K562 (cell line): ENCODE data around the gene SGPL1. TPM values are rescaled to one million over a fixed set of nuclear protein-coding genes. Genes with fewer than 3 reads are reported as not detected.

ENCODE experiments used
- ATAC-seq: fragments of 200-7000 bp; cut with Tn5 transposase; 3 replicates; pipeline ENCODE4 v1.9.1; 2020; ENCODE audit warnings: moderate library complexity
- BruUV-seq: library from RNA; stranded (reverse); fragments of 400-500 nt; replicated peaks from 2 replicates; lab custom pipeline; 2021; lab: Mats Ljungman, UMichigan
- CTCF ChIA-PET: fragments of 300-600 bp; formaldehyde crosslinking; extraction: SDS; loops from one replicate; lab custom pipeline; 2021; ENCODE audit warnings: low intra/inter-chr PET ratio; lab: Yijun Ruan, JAX
- POLR2A ChIA-PET: fragments of 300-600, 350-650 bp; sonication (Branson Sonifier 250); formaldehyde crosslinking; extraction: SDS; loops from one replicate; lab custom pipeline; 2021; ENCODE audit warnings: antibody characterized with exemption, inconsistent platforms; lab: Yijun Ruan, JAX
- DNase-seq, 4 experiments: peaks; one replicate each; pipeline versions ENCODE4 v3.0.0 to v3.0.0-alpha.2; 2011 to 2018; ENCODE audit warnings: low spot score in 3 of 4, mixed read lengths in 3 of 4; ENCODE audit errors: extremely low read depth in 1 of 4
- FAIRE-seq: peaks from 2 replicates; lab custom pipeline; 2011; peaks lifted over from hg19 to GRCh38; lab: Jason Lieb, UNC
- H2AFZ ChIP-seq: 2 replicates; pipeline ENCODE4 v1.6.0; 2011; ENCODE audit warnings: low read depth, low read length, control low read depth, inconsistent platforms
- H3K27ac ChIP-seq: fragments of 200-600 bp; 3 replicates; pipeline ENCODE4 v1.8.0; 2011; ENCODE audit warnings: low read depth, mild to moderate bottlenecking, control low read depth, inconsistent platforms, low read length, moderate library complexity, mixed read lengths; ENCODE audit errors: extremely low read depth
- H3K27me3 ChIP-seq, 2 experiments: fragments of 300-600 bp in 1 of 2; 2 replicates in 1 of 2; 3 replicates in 1 of 2; pipeline versions ENCODE4 v1.6.0 to v1.8.0; 2011; ENCODE audit warnings: inconsistent platforms in 2 of 2, low read length in 2 of 2, mild to moderate bottlenecking in 1 of 2, mixed read lengths in 1 of 2, moderate library complexity in 1 of 2; ENCODE audit not compliant: control insufficient read depth in 2 of 2, insufficient read depth in 2 of 2
- H3K36me3 ChIP-seq: fragments of 300-600 bp; 3 replicates; pipeline ENCODE4 v1.8.0; 2011; ENCODE audit warnings: mild to moderate bottlenecking, low read length, inconsistent platforms; ENCODE audit not compliant: control insufficient read depth, insufficient read depth
- H3K4me1 ChIP-seq, 2 experiments: fragments of 200-600 bp in 1 of 2; replicated peaks in 1 of 2; 2 replicates in 1 of 2; 3 replicates in 1 of 2; pipeline versions ENCODE4 v1.5.1 to v1.8.0; 2011; ENCODE audit warnings: inconsistent platforms in 2 of 2, low read length in 2 of 2, mild to moderate bottlenecking in 1 of 2, mixed read lengths in 1 of 2, moderate library complexity in 1 of 2; ENCODE audit not compliant: control insufficient read depth in 2 of 2, insufficient read depth in 2 of 2
- H3K4me2 ChIP-seq: 2 replicates; pipeline ENCODE4 v1.6.1; 2011; ENCODE audit warnings: low read length, control low read depth, inconsistent platforms, mixed read lengths; ENCODE audit not compliant: insufficient read depth
- H3K4me3 ChIP-seq: fragments of 200-600 bp; sonication (generic), shearing (Covaris generic); 2 replicates; pipeline ENCODE4 v1.5.1; 2016; ENCODE audit warnings: control low read depth, inconsistent platforms
- H3K79me2 ChIP-seq: fragments of 200-600 bp; 3 replicates; pipeline ENCODE4 v1.8.0; 2011; ENCODE audit warnings: low read length, inconsistent platforms; ENCODE audit not compliant: control insufficient read depth, insufficient read depth
- H3K9ac ChIP-seq, 2 experiments: 2 replicates each; pipeline versions ENCODE4 v1.6.0 to v1.6.1; 2011; ENCODE audit warnings: low read depth in 2 of 2, low read length in 2 of 2, control low read depth in 1 of 2, inconsistent platforms in 1 of 2, mild to moderate bottlenecking in 1 of 2, mixed read lengths in 1 of 2; ENCODE audit not compliant: insufficient read depth in 1 of 2
- H3K9me1 ChIP-seq: one replicate; pipeline ENCODE4 v1.6.0; 2011; ENCODE audit warnings: inconsistent platforms, mild to moderate bottlenecking, low read length, moderate library complexity; ENCODE audit not compliant: control insufficient read depth, insufficient read depth
- H3K9me3 ChIP-seq: replicated peaks from 2 replicates; pipeline ENCODE4 v1.5.1; 2011; ENCODE audit warnings: low read depth, low read length, inconsistent platforms; ENCODE audit not compliant: control insufficient read depth, insufficient read depth
- H4K20me1 ChIP-seq: replicated peaks from 2 replicates; pipeline ENCODE4 v1.6.1; 2011; ENCODE audit warnings: low read length, inconsistent platforms, mixed read lengths; ENCODE audit not compliant: control insufficient read depth, insufficient read depth
- BRF1 ChIP-seq: IDR thresholded peaks from 3 replicates; pipeline ENCODE4 v1.6.1; 2011; ENCODE audit warnings: borderline replicate concordance, mild to moderate bottlenecking; ENCODE audit not compliant: insufficient read length; ENCODE audit errors: extremely low read depth
- CBX2 ChIP-seq: fragments of 200-600 bp; sonication (generic); IDR thresholded peaks from one replicate; pipeline ENCODE4 v1.6.1; 2012; ENCODE audit warnings: mild to moderate bottlenecking, low read length, inconsistent platforms; ENCODE audit not compliant: insufficient read depth, poor library complexity, severe bottlenecking
- HNRNPH1 ChIP-seq: fragments of 200-400 bp; formaldehyde crosslinking; optimal IDR thresholded peaks from 2 replicates; pipeline ENCODE3; 2017; ENCODE audit warnings: low read depth, mild to moderate bottlenecking, low read length, moderate library complexity
- HSF4 ChIP-seq: fragments of 250-450 bp; sonication (Bioruptor Pico); IDR thresholded peaks from 2 replicates; pipeline ENCODE4 v2.1.2; 2022; ENCODE audit warnings: mild to moderate bottlenecking, moderate library complexity, borderline replicate concordance
- LCOR ChIP-seq: sonication (generic); formaldehyde crosslinking; IDR thresholded peaks from 2 replicates; pipeline ENCODE4 v1.8.0; 2022; ENCODE audit warnings: mild to moderate bottlenecking, missing genetic modification reagents
- MAFF ChIP-seq: IDR thresholded peaks from 2 replicates; pipeline ENCODE4 v1.6.1; 2012; ENCODE audit warnings: low read length, improper control_type of control experiment
- MYBL2 ChIP-seq, 2 experiments: fragments of 450-650 bp in 1 of 2; sonication (generic) in 1 of 2; formaldehyde crosslinking in 1 of 2; IDR thresholded peaks; 2 replicates each; pipeline versions ENCODE4 v1.6.1 to v1.8.1; 2017 to 2022; ENCODE audit warnings: borderline replicate concordance in 1 of 2, inconsistent platforms in 1 of 2, low read depth in 1 of 2, mild to moderate bottlenecking in 1 of 2, missing genetic modification reagents in 1 of 2, moderate library complexity in 1 of 2
- MYC ChIP-seq, 2 experiments: fragments of 250-450 bp in 1 of 2; sonication (Bioruptor Pico) in 1 of 2; IDR thresholded peaks; 2 replicates each; pipeline versions ENCODE4 v1.5.1 to v1.6.1; 2012 to 2021; ENCODE audit warnings: low read depth in 2 of 2, borderline replicate concordance in 1 of 2, improper control_type of control experiment in 1 of 2, low read length in 1 of 2, mild to moderate bottlenecking in 1 of 2, moderate library complexity in 1 of 2
- PHF21A ChIP-seq: fragments of 450-650 bp; IDR thresholded peaks from 2 replicates; pipeline ENCODE4 v1.6.1; 2017; ENCODE audit warnings: low read depth, borderline replicate concordance
- RNF2 ChIP-seq: sonication (generic); IDR thresholded peaks from 2 replicates; pipeline ENCODE4 v1.6.1; 2016
- ZBTB7A ChIP-seq: IDR thresholded peaks from 2 replicates; pipeline ENCODE4 v1.6.1; 2011; ENCODE audit warnings: low read depth, mild to moderate bottlenecking, low read length, moderate library complexity, borderline replicate concordance; ENCODE audit not compliant: control insufficient read depth
- ZNF175 ChIP-seq: fragments of 200-800 bp; sonication (Bioruptor generic); IDR thresholded peaks from 2 replicates; pipeline ENCODE4 v1.6.1; 2016; ENCODE audit warnings: low read depth, mild to moderate bottlenecking, missing genetic modification characterization, missing compliant biosample characterization
- ZNF384 ChIP-seq: IDR thresholded peaks from 2 replicates; pipeline ENCODE4 v1.6.1; 2012; ENCODE audit warnings: low read depth, low read length, improper control_type of control experiment
- ZNF644 ChIP-seq: fragments of 200-800 bp; sonication (Bioruptor generic); IDR thresholded peaks from 2 replicates; pipeline ENCODE4 v1.6.1; 2016; ENCODE audit warnings: low read depth, missing genetic modification characterization, missing compliant biosample characterization
- ZNF655 ChIP-seq: fragments of 250-450 bp; sonication (Bioruptor Pico); IDR thresholded peaks from 2 replicates; pipeline ENCODE4 v1.5.0; 2021
- WGBS: fragments of 100-300 bp; shearing (Covaris generic); methylation state at CpG from one replicate; pipeline ENCODE4 v1.1.6; 2016; ENCODE audit warnings: low coverage, mixed read lengths; ENCODE audit not compliant: insufficient coverage; ENCODE audit errors: missing lambda C conversion rate; 5-methylcytosine and 5-hydroxymethylcytosine counted together
- in situ Hi-C: fragments of 300-500 bp; cut with MboI; formaldehyde crosslinking; loops from 4 replicates; pipeline ENCODE4 v1.15.0; 2018; ENCODE audit warnings: inconsistent platforms, mixed read lengths
- intact Hi-C: fragments of 100-400 bp; cut with micrococcal nuclease; formaldehyde crosslinking; loops from 2 replicates; pipeline ENCODE4 v1.14.2; 2022
- polyA plus RNA-seq, 8 experiments: library from polyadenylated mRNA; depleted of rRNA in 4 of 8; stranded (reverse) in 5 of 8; unstranded in 3 of 8; fragments of >200 nt; fragmentation: Nextera tagmentation in 2 of 8; fragmentation: Illumina TruSeq in 1 of 8; extraction: Ambion mirVana in 2 of 8; extraction: Trizol in 1 of 8; gene quantifications; 2 replicates each; pipeline versions ENCODE4 v1.2.1 to v1.2.3, GENCODE V29; 2011 to 2014; ENCODE audit warnings: inconsistent platforms in 1 of 8, missing spikeins in 1 of 8
- total RNA-seq, 7 experiments: library from RNA; depleted of rRNA in 6 of 7; stranded (reverse); fragments of >200 nt in 6 of 7; fragmentation: Illumina TruSeq in 2 of 7; extraction: Trizol in 2 of 7; gene quantifications; 2 replicates each; pipeline versions ENCODE4 v1.2.1 to v1.2.3, GENCODE V29; 2011 to 2021; ENCODE audit warnings: low replicate concordance in 1 of 7
- TF ChIP-seq, protein P1 (sequence below): sonication (generic); formaldehyde crosslinking; IDR thresholded peaks from 2 replicates; pipeline ENCODE4 v1.8.1; 2023; ENCODE audit warnings: mild to moderate bottlenecking, missing genetic modification reagents

The SGPL1 gene
- total and polyA plus RNA-seq, 9 of the 15 experiments (the other 6 are each of a cell fraction or from before 2014, with no cell fraction given) = 6.0 to 18.0 (median 8.7) TPM

- WGBS = 6% methylated on average over 2 of the region's 4 CpGs
- H2AFZ ChIP-seq = no peak overlapping the region
- no TSS peak for BruUV-seq
- H3K27ac ChIP-seq = no peak overlapping the region
- no peak; the same call in 2 of the 3 replicates for ATAC-seq
- peak overlapping the region in 1 of 2 experiments; percentile 18; a peak in 1 of 4 replicates for H3K9ac ChIP-seq
- no peak overlapping the region for H3K4me3 ChIP-seq
- no peak for FAIRE-seq
- H3K27me3 ChIP-seq = peaks cover 7 to 8% of the 10 kb centered on the region in 2 experiments; a peak in 4 of 5 replicates
- no peaks in the 10 kb centered on the region for H3K9me1 ChIP-seq
- no peaks in the 10 kb centered on the region for H4K20me1 ChIP-seq
- no peak for DNase-seq
- peaks cover 11 to 14% of the 10 kb centered on the region in 2 experiments; a peak in 4 of 5 replicates for H3K4me1 ChIP-seq
- no peaks in the 10 kb centered on the region for H3K79me2 ChIP-seq
- ChIA-PET CTCF (no interaction called here), POLR2A (interaction anchor here (0.6 to 1.1 kb wide), 4 partner anchors 10 to 1487 kb away, joined by 3 to 5 read pairs (median 4); no protein-coding TSS in a partner anchor)
- in situ Hi-C loops (no loop called here), intact Hi-C loops (no loop called here)
- H3K36me3 ChIP-seq = no peaks in the 10 kb centered on the region
- no peaks in the 10 kb centered on the region for H3K9me3 ChIP-seq
- no peak overlapping the region for H3K4me2 ChIP-seq
- TF ChIP-seq, protein P1, sequence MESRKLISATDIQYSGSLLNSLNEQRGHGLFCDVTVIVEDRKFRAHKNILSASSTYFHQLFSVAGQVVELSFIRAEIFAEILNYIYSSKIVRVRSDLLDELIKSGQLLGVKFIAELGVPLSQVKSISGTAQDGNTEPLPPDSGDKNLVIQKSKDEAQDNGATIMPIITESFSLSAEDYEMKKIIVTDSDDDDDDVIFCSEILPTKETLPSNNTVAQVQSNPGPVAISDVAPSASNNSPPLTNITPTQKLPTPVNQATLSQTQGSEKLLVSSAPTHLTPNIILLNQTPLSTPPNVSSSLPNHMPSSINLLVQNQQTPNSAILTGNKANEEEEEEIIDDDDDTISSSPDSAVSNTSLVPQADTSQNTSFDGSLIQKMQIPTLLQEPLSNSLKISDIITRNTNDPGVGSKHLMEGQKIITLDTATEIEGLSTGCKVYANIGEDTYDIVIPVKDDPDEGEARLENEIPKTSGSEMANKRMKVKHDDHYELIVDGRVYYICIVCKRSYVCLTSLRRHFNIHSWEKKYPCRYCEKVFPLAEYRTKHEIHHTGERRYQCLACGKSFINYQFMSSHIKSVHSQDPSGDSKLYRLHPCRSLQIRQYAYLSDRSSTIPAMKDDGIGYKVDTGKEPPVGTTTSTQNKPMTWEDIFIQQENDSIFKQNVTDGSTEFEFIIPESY (CRISPR knock-in tag) = no peak
- TF ChIP-seq BRF1 (no peak), ZNF644 (no peak), CBX2 (no peak), ZNF384 (no peak), HSF4 (no peak), RNF2 (no peak), MAFF (no peak), MYBL2 (IDR thresholded peaks at IDR 0.05; ENCODE audit: low read depth) (no peak), MYBL2 (CRISPR knock-in tag; IDR thresholded peaks at IDR 0.05; ENCODE audit: borderline replicate concordance) (no peak), ZNF175 (no peak), PHF21A (no peak), ZBTB7A (no peak), HNRNPH1 (no peak), LCOR (CRISPR knock-in tag) (no peak), MYC (IDR thresholded peaks at IDR 0.05; ENCODE audit: low read depth, low read length) (no peak), MYC (CRISPR knock-in tag; IDR thresholded peaks at IDR 0.05; ENCODE audit: borderline replicate concordance, low read depth) (no peak), ZNF655 (no peak)
Observed at GRCh38 chr10:70782086-70782745, 33.5 kb upstream of the SGPL1 start.
